GM10248 (cell line): ENCODE data around the gene CHST15.

ENCODE experiments used
- CTCF ChIA-PET: fragments of 300-600 bp; sonication (Branson Sonifier 250); formaldehyde crosslinking; extraction: SDS; loops from one replicate; lab custom pipeline; 2021; ENCODE audit warnings: antibody characterized with exemption; lab: Yijun Ruan, JAX
- POLR2A ChIA-PET: fragments of 350-650 bp; sonication (Branson Sonifier 250); formaldehyde crosslinking; extraction: SDS; loops from one replicate; lab custom pipeline; 2020; ENCODE audit warnings: antibody characterized with exemption; lab: Yijun Ruan, JAX
- DNase-seq: peaks from one replicate; pipeline ENCODE4 v3.0.0; 2012; ENCODE audit errors: extremely low spot score
- CTCF ChIP-seq: IDR thresholded peaks from 2 replicates; pipeline ENCODE4 v1.5.1; 2012; ENCODE audit warnings: mild to moderate bottlenecking, low read depth; ENCODE audit errors: extremely low read depth, missing control alignments, control extremely low read depth

Gene CHST15

GRCh38 chr10:124134251-124134893, 41.0 kb upstream of the CHST15 start:
- ChIA-PET CTCF (no interaction called here), POLR2A (no interaction called here)
- no peak for TF ChIP-seq CTCF
- DNase-seq: no peak

- CTCF ChIA-PET: interaction anchor here (1.4 kb wide), 1 partner anchor 139 kb away, joined by 4 read pairs; no protein-coding TSS in a partner anchor
- POLR2A ChIA-PET: no interaction called here
- DNase-seq: no peak
- no peak for TF ChIP-seq CTCF
Observed at GRCh38 chr10:124132876-124133275, 39.5 kb upstream of the CHST15 start.

- no peak for DNase-seq
- CTCF ChIA-PET: interaction anchor here (1.4 kb wide), 1 partner anchor 138 kb away, joined by 4 read pairs; no protein-coding TSS in a partner anchor
- no peak for TF ChIP-seq CTCF
- POLR2A ChIA-PET: no interaction called here
Observed at GRCh38 chr10:124132306-124132705, 38.9 kb upstream of the CHST15 start.

DNA sequence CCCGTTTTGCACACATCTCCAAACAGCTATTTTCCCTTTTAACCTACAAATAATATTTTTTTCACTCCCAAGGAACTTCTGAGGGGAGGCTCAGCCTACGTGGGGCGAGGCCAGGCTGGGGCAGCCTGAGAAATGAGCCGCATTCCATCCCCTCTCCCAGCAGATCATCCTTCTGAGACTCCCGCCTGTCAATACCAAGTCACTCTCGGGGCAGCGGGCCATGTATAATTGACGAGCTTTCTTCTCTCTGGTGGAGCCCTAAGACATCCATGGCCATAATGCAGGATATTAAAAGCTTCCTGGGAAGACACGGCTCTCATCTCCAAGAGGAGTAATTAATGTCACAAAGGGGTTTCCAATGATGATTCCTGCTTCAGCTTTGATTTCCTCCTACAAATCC, 37.8 kb upstream of the CHST15 start:
- POLR2A ChIA-PET: no interaction called here
- CTCF ChIA-PET: no interaction called here
- no peak for TF ChIP-seq CTCF
- no peak for DNase-seq

GRCh38 chr10:124130198-124130900, 37.0 kb upstream of the CHST15 start:
- POLR2A ChIA-PET: no interaction called here
- DNase-seq: no peak
- CTCF ChIA-PET: no interaction called here
- TF ChIP-seq CTCF: no peak

GRCh38 chr10:124129471-124129870, 36.1 kb upstream of the CHST15 start:
- no peak for DNase-seq
- TF ChIP-seq CTCF: no peak
- POLR2A ChIA-PET: no interaction called here
- CTCF ChIA-PET: no interaction called here
